HL-60 (cell line): Measurements from ENCODE around the gene RPS27L.
"Not testable (repeated sequence)": the region's sequence is repeated elsewhere in the genome, so short reads cannot be mapped to it uniquely, and the experiment has no call there.

Experiments used
- DNase-seq, 2 experiments: peaks; one replicate each; pipeline ENCODE4 v3.0.0-alpha.2; 2010 to 2020; ENCODE audit warnings: low read depth in 1 of 2, low spot score in 1 of 2
- H3K27ac ChIP-seq: fragments of 250-450 bp; sonication (Bioruptor Pico); replicated peaks from 2 replicates; pipeline ENCODE4 v1.5.1; 2020; ENCODE audit warnings: mild to moderate bottlenecking, moderate library complexity
- H3K27me3 ChIP-seq: fragments of 250-450 bp; sonication (Bioruptor Pico); 2 replicates; pipeline ENCODE4 v1.5.1; 2021; ENCODE audit warnings: mild to moderate bottlenecking, moderate library complexity; ENCODE audit not compliant: insufficient read depth, poor library complexity, severe bottlenecking
- H3K4me3 ChIP-seq: replicated peaks from 2 replicates; pipeline ENCODE4 v1.5.1; 2011; ENCODE audit warnings: mild to moderate bottlenecking, control low read depth, low read length; ENCODE audit not compliant: insufficient read depth
- GABPA ChIP-seq: IDR thresholded peaks from 2 replicates; pipeline ENCODE4 v1.6.1; 2012; ENCODE audit warnings: low read depth
- POLR2AphosphoS5 ChIP-seq: IDR thresholded peaks from 2 replicates; pipeline ENCODE4 v1.6.1; 2012; ENCODE audit warnings: low read depth
- SPI1 ChIP-seq: IDR thresholded peaks from 2 replicates; pipeline ENCODE4 v1.6.1; 2012; ENCODE audit warnings: low read depth, mild to moderate bottlenecking, borderline replicate concordance
- TF ChIP-seq, protein P1 (sequence below): IDR thresholded peaks from 2 replicates; pipeline ENCODE4 v1.6.1; 2012; ENCODE audit warnings: low read depth; ENCODE audit not compliant: insufficient replicate concordance
- TF ChIP-seq, protein P2 (sequence below): IDR thresholded peaks from one replicate; pipeline ENCODE4 v1.5.1; 2011; ENCODE audit warnings: low read length, control low read depth, inconsistent platforms; ENCODE audit not compliant: insufficient read depth

The RPS27L gene

DNA sequence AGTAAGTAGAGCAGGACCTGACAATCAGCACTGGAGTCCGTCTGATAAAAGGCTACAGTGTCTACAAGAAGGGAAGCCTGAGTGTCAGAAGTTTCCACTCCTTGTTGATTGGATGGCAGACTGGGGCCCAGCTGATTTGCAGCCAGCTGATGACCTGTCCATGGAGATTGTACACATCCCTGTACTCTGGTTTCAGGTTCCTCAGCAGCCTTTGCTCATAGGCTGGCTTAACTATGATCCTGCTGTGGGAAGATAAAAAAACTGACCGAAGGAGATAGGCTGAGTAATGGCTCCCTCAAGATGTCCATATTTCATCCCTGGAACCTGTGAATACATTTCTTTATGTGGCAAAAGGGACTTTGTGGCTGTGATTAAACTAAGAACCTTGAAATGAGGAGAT is 47.4 kb downstream of the RPS27L start:
- Histone ChIP-seq H3K27me3 (no peaks in the 10 kb centered on the region), H3K4me3 (no peak overlapping the region), H3K27ac (no peak overlapping the region)
- TF ChIP-seq, protein P1, sequence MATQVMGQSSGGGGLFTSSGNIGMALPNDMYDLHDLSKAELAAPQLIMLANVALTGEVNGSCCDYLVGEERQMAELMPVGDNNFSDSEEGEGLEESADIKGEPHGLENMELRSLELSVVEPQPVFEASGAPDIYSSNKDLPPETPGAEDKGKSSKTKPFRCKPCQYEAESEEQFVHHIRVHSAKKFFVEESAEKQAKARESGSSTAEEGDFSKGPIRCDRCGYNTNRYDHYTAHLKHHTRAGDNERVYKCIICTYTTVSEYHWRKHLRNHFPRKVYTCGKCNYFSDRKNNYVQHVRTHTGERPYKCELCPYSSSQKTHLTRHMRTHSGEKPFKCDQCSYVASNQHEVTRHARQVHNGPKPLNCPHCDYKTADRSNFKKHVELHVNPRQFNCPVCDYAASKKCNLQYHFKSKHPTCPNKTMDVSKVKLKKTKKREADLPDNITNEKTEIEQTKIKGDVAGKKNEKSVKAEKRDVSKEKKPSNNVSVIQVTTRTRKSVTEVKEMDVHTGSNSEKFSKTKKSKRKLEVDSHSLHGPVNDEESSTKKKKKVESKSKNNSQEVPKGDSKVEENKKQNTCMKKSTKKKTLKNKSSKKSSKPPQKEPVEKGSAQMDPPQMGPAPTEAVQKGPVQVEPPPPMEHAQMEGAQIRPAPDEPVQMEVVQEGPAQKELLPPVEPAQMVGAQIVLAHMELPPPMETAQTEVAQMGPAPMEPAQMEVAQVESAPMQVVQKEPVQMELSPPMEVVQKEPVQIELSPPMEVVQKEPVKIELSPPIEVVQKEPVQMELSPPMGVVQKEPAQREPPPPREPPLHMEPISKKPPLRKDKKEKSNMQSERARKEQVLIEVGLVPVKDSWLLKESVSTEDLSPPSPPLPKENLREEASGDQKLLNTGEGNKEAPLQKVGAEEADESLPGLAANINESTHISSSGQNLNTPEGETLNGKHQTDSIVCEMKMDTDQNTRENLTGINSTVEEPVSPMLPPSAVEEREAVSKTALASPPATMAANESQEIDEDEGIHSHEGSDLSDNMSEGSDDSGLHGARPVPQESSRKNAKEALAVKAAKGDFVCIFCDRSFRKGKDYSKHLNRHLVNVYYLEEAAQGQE, result no peak
- TF ChIP-seq POLR2AphosphoS5 (no peak), SPI1 (no peak), GABPA (no peak)
- TF ChIP-seq, protein P2, sequence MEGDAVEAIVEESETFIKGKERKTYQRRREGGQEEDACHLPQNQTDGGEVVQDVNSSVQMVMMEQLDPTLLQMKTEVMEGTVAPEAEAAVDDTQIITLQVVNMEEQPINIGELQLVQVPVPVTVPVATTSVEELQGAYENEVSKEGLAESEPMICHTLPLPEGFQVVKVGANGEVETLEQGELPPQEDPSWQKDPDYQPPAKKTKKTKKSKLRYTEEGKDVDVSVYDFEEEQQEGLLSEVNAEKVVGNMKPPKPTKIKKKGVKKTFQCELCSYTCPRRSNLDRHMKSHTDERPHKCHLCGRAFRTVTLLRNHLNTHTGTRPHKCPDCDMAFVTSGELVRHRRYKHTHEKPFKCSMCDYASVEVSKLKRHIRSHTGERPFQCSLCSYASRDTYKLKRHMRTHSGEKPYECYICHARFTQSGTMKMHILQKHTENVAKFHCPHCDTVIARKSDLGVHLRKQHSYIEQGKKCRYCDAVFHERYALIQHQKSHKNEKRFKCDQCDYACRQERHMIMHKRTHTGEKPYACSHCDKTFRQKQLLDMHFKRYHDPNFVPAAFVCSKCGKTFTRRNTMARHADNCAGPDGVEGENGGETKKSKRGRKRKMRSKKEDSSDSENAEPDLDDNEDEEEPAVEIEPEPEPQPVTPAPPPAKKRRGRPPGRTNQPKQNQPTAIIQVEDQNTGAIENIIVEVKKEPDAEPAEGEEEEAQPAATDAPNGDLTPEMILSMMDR, result no peak
- DNase-seq, result no peak

DNA sequence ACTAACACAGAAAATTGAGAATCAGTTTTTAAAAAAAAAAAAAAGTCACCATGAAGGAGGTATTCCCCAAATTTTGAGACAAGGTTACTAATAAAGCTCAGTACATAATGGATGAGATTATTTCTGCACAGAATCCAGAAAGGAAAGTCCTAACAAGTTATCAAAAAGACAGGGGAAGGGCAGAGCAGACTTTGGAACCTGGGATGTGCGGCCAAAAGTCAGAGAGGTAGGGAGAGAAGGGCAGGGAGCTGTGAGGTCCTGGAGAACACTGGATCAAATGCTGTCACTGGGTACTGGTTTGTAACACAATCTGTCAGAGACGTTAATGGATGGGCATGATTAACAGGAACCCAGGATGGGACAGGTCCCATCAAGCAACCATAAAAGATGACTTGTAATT is 47.8 kb downstream of the RPS27L start:
- no peak overlapping the region for H3K4me3 ChIP-seq
- no peak for TF ChIP-seq SPI1
- TF ChIP-seq POLR2AphosphoS5, result no peak
- TF ChIP-seq, protein P2, result no peak
- TF ChIP-seq, protein P1, result no peak
- TF ChIP-seq GABPA, result no peak
- no peaks in the 10 kb centered on the region for H3K27me3 ChIP-seq
- no peak for DNase-seq
- no peak overlapping the region for H3K27ac ChIP-seq

DNA sequence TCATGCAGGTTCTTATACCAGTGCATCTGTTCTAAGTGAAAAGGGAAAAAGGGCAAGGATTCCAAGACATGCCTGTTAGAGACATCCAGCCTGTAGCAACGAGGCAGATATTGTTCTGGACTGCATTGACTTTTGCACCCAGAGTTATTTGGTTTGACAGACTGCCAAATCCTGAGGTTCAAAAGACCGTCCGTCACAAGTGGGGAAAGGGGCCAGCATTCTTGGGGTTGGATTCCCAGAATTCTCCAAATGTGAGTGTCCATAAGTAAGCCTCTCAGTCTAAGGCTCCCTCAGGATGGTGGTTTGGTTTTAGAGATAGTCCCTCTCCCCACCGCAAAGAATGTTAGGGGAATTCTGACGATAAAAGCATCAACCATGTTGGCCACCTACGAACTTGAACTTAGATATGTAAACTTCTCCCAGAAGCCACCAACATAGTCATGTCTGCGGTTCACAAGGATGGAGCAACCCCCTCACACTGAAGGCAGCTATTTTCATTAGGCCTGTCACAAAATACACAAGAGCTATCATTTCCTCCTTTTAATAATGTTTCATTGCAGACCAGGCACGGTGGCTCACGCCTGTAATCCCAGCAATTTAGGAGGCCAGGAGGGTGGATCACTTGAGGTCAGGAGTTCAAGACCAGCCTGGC is 49.3 kb downstream of the RPS27L start:
- TF ChIP-seq, protein P2, result no peak
- TF ChIP-seq GABPA, result no peak
- no peak for TF ChIP-seq POLR2AphosphoS5
- TF ChIP-seq, protein P1, result no peak
- no peak for TF ChIP-seq SPI1
- Histone ChIP-seq H3K4me3 (no peak overlapping the region), H3K27ac (no peak overlapping the region), H3K27me3 (no peaks in the 10 kb centered on the region)
- DNase-seq, result no peak

DNA sequence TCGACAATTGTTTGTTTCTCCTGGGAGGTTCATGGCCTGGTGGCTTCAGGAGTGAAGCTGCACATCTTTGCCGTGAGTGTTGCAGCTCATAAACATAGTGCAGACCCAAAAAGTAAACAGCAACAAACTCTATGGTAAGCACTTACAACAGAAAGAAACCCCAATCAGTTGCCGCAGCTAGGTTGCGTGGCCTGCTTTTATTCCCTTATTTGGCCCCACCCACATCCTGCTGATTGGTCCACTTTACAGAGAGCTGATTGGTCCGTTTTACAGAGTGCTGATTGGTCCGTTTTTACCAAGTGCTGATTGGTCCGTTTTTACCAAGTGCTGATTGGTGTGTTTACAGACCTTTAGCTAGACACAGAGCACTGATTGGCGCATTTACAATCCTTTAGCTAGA is 51.9 kb downstream of the RPS27L start:
- DNase-seq, H3K27me3 ChIP-seq, H3K4me3 ChIP-seq: not testable (repeated sequence)
- H3K27ac ChIP-seq, result peak overlapping the region; percentile 26
